ENCODE data around the gene NUDT8. TPM values are rescaled to one million over a fixed set of nuclear protein-coding genes. Genes with fewer than 3 reads are reported as not detected.

Gene NUDT8
- total and polyA plus RNA-seq, 2 experiments from 2014 or later = 5.0 to 15.1 TPM

DNA sequence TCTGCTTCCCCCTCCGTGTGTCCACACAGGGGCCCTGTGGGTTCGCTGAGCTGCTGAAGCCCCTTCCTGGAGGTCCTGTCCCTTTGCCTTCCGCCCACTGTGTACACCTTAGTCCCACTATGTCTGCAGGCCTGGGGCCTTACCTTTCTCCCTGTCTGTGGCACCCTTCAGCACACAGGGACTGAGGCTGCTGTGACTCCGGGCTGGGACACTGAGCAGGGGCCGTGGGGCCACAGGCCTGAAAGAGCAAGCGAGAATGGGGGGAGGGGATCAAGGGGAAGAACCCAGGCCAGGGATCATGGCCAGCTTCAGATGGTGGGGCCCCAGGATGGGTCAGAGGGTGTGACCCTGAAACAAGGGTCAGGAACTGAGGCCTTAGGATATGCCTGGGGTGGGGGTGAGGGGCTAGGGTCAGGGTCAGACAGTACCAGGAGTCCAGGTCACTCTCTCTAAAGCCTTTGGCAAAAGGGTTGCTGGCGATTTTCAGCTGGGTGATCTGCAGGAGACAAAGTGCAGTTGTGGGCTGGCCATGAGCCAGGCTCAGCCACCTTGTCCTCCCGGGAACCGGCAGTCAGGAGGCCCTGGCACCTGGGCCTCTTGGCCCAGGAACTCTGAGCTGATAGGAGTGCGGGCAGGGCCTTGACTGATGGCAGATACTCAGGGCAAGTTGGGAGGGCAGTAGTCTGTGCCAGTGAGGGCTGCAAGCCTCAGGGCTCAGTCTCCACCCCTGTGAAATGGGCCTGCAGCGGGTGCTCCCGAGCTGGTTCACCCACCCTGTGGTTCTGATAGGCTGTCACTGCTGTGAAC is 2.6 kb upstream of the NUDT8 start:
- Histone ChIP-seq H3K4me1 (ENCODE audit: insufficient read depth) (peaks cover 10% of the 10 kb centered on the region; the same call in 1 of the 2 replicates), H2AFZ (no peak overlapping the region), H3K4me2 (no peak overlapping the region), H3K27me3 (ENCODE audit: insufficient read depth) (no peaks in the 10 kb centered on the region), H4K20me1 (replicated peaks; ENCODE audit: insufficient read depth) (no peaks in the 10 kb centered on the region), H3F3A (replicated peaks; ENCODE audit: low read depth) (peaks cover 5% of the 10 kb centered on the region; the same call in 1 of the 2 replicates), H3K9me2 (ENCODE audit: insufficient read depth) (no peaks in the 10 kb centered on the region), H3K36me3 (ENCODE audit: insufficient read depth) (no peaks in the 10 kb centered on the region), H3K27ac (ENCODE audit: low read depth) (no peak overlapping the region), H3K79me2 (replicated peaks; ENCODE audit: insufficient read depth) (no peaks in the 10 kb centered on the region), H3K4me3 (no peak overlapping the region)
- Mint-ChIP-seq H3K27ac (no peak overlapping the region), H3K9me3 (no peaks in the 10 kb centered on the region; the same call in 1 of the 3 replicates), H3K4me3 (no peak overlapping the region; the same call in 2 of the 3 replicates), H3K36me3 (ENCODE audit: low read depth) (no peaks in the 10 kb centered on the region; the same call in 2 of the 3 replicates), H3K4me1 (peaks cover 20% of the 10 kb centered on the region; the same call in 2 of the 3 replicates), H3K27me3 (ENCODE audit: insufficient read depth, low read depth, poor library complexity) (peaks cover 21% of the 10 kb centered on the region)
- ATAC-seq (no peak), DNase-seq (ENCODE audit: low spot score) (no peak)
- TF ChIP-seq CREB1 (CRISPR knock-in tag; IDR thresholded peaks at IDR 0.05; ENCODE audit: low read depth) (no peak), ZNF331 (CRISPR knock-in tag; IDR thresholded peaks at IDR 0.05; ENCODE audit: low read depth) (no peak)
- TF ChIP-seq, protein P1, sequence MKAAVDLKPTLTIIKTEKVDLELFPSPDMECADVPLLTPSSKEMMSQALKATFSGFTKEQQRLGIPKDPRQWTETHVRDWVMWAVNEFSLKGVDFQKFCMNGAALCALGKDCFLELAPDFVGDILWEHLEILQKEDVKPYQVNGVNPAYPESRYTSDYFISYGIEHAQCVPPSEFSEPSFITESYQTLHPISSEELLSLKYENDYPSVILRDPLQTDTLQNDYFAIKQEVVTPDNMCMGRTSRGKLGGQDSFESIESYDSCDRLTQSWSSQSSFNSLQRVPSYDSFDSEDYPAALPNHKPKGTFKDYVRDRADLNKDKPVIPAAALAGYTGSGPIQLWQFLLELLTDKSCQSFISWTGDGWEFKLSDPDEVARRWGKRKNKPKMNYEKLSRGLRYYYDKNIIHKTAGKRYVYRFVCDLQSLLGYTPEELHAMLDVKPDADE (IDR thresholded peaks at IDR 0.05) = no peak
- TF ChIP-seq, protein P2, sequence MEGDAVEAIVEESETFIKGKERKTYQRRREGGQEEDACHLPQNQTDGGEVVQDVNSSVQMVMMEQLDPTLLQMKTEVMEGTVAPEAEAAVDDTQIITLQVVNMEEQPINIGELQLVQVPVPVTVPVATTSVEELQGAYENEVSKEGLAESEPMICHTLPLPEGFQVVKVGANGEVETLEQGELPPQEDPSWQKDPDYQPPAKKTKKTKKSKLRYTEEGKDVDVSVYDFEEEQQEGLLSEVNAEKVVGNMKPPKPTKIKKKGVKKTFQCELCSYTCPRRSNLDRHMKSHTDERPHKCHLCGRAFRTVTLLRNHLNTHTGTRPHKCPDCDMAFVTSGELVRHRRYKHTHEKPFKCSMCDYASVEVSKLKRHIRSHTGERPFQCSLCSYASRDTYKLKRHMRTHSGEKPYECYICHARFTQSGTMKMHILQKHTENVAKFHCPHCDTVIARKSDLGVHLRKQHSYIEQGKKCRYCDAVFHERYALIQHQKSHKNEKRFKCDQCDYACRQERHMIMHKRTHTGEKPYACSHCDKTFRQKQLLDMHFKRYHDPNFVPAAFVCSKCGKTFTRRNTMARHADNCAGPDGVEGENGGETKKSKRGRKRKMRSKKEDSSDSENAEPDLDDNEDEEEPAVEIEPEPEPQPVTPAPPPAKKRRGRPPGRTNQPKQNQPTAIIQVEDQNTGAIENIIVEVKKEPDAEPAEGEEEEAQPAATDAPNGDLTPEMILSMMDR (conservative IDR thresholded peaks at IDR 0.05; ENCODE audit: low read depth in 2 of 2) = no peak

DNA sequence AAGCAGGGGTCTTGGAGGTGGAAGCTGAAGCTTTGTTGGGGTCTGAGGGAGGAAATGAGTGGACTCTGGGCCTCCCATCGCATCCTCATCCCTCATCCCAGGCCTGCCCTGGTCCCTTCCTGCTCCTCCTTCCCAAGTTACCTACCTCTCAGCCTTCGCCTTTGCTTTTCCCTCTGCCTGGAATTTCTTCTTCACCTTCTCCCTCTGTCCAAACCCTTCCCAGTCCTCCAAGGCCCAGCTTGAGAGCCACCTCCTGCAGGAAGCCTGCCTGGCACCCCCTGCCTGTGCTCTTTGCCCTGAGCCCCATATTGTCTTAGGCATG is 2.1 kb upstream of the NUDT8 start:
- H3K4me1 Mint-ChIP-seq = peaks cover 20% of the 10 kb centered on the region; the same call in 2 of the 3 replicates
- peaks cover under 1% of the 10 kb centered on the region for H3K36me3 Mint-ChIP-seq (ENCODE audit: low read depth)
- H3K27me3 Mint-ChIP-seq (ENCODE audit: insufficient read depth, low read depth, poor library complexity) = peaks cover 26% of the 10 kb centered on the region
- Histone ChIP-seq H3K9me2 (ENCODE audit: insufficient read depth) (no peaks in the 10 kb centered on the region), H3K4me3 (no peak overlapping the region), H3K79me2 (replicated peaks; ENCODE audit: insufficient read depth) (no peaks in the 10 kb centered on the region), H3F3A (replicated peaks; ENCODE audit: low read depth) (peaks cover 5% of the 10 kb centered on the region; the same call in 1 of the 2 replicates), H4K20me1 (replicated peaks; ENCODE audit: insufficient read depth) (no peaks in the 10 kb centered on the region), H2AFZ (no peak overlapping the region), H3K4me1 (ENCODE audit: insufficient read depth) (peaks cover 10% of the 10 kb centered on the region; the same call in 1 of the 2 replicates), H3K27me3 (ENCODE audit: insufficient read depth) (no peaks in the 10 kb centered on the region), H3K4me2 (no peak overlapping the region), H3K36me3 (ENCODE audit: insufficient read depth) (no peaks in the 10 kb centered on the region), H3K27ac (ENCODE audit: low read depth) (no peak overlapping the region)
- no peaks in the 10 kb centered on the region; the same call in 1 of the 3 replicates for H3K9me3 Mint-ChIP-seq
- no peak overlapping the region for H3K27ac Mint-ChIP-seq
- DNase-seq (ENCODE audit: low spot score) = no peak
- ATAC-seq = no peak
- no peak overlapping the region; the same call in 2 of the 3 replicates for H3K4me3 Mint-ChIP-seq
- TF ChIP-seq ZNF114 (CRISPR knock-in tag; IDR thresholded peaks at IDR 0.05) (no peak), JUNB (IDR thresholded peaks at IDR 0.05; ENCODE audit: unreplicated experiment) (no peak)
- TF ChIP-seq, protein P2 (conservative IDR thresholded peaks at IDR 0.05; ENCODE audit: low read depth in 2 of 2) = no peak
- TF ChIP-seq, protein P1 (IDR thresholded peaks at IDR 0.05) = no peak

All from GM23338 (cell line).